Fibroblast of the aortic adventitia (primary cell): ENCODE measurements around the gene LAMP1. TPM values are rescaled to one million over a fixed set of nuclear protein-coding genes. Genes with fewer than 3 reads are reported as not detected.

ENCODE experiments used
- DNase-seq: peaks from one replicate; pipeline ENCODE4 v3.0.0-alpha.2; 2010; ENCODE audit warnings: low read depth
- H3K4me3 ChIP-seq: 2 replicates; pipeline ENCODE4 v1.5.1; 2011; ENCODE audit warnings: low read depth, mild to moderate bottlenecking, control low read depth, low read length, moderate library complexity
- total RNA-seq: library from RNA; depleted of rRNA; stranded (reverse); fragments of >200 nt; gene quantifications from 2 replicates; pipeline ENCODE4 v1.2.3, GENCODE V29; 2012; ENCODE audit warnings: low replicate concordance
- TF ChIP-seq, protein P1 (sequence below): IDR thresholded peaks from 2 replicates; pipeline ENCODE4 v1.5.1; 2011; ENCODE audit warnings: mild to moderate bottlenecking, low read length, control low read depth, inconsistent platforms; ENCODE audit not compliant: insufficient read depth

The LAMP1 gene
- total RNA-seq, 1 donor, result 161 TPM

- DNase-seq, result no peak
- no peak overlapping the region for H3K4me3 ChIP-seq
- TF ChIP-seq, protein P1, sequence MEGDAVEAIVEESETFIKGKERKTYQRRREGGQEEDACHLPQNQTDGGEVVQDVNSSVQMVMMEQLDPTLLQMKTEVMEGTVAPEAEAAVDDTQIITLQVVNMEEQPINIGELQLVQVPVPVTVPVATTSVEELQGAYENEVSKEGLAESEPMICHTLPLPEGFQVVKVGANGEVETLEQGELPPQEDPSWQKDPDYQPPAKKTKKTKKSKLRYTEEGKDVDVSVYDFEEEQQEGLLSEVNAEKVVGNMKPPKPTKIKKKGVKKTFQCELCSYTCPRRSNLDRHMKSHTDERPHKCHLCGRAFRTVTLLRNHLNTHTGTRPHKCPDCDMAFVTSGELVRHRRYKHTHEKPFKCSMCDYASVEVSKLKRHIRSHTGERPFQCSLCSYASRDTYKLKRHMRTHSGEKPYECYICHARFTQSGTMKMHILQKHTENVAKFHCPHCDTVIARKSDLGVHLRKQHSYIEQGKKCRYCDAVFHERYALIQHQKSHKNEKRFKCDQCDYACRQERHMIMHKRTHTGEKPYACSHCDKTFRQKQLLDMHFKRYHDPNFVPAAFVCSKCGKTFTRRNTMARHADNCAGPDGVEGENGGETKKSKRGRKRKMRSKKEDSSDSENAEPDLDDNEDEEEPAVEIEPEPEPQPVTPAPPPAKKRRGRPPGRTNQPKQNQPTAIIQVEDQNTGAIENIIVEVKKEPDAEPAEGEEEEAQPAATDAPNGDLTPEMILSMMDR, result no peak
These were observed 35.6 kb downstream of the LAMP1 start for GRCh38 chr13:113332615-113333014.

GRCh38 chr13:113333076-113333475 lies 36.0 kb downstream of the LAMP1 start:
- TF ChIP-seq, protein P1, result no peak
- DNase-seq, result no peak
- H3K4me3 ChIP-seq, result no peak overlapping the region

GRCh38 chr13:113337556-113337955 lies 40.5 kb downstream of the LAMP1 start:
- TF ChIP-seq, protein P1, result no peak
- no peak for DNase-seq
- H3K4me3 ChIP-seq, result no peak overlapping the region

GRCh38 chr13:113337976-113338375 lies 40.9 kb downstream of the LAMP1 start:
- TF ChIP-seq, protein P1, result no peak
- no peak for DNase-seq
- no peak overlapping the region for H3K4me3 ChIP-seq

DNA sequence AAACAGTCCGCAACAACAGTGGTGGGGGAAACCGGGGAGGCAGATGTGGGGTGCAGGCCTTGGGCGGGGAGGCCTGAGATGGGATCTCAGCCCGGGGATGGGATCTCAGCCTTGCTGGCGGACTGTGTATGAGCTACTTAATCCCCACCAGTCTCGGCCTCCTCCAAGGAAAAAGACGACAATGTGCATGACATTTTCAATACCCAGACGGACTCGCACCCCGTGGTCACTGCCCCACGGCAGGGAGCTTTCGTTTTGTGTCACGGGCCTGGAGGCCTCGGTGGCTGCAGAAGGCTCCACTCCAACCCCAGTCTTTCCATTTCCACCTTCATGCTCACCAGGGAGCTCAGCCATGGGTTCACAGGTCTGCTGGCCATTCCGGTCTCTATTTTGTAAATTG lies 41.4 kb downstream of the LAMP1 start:
- no peak overlapping the region for H3K4me3 ChIP-seq
- TF ChIP-seq, protein P1, result no peak
- no peak for DNase-seq

DNA sequence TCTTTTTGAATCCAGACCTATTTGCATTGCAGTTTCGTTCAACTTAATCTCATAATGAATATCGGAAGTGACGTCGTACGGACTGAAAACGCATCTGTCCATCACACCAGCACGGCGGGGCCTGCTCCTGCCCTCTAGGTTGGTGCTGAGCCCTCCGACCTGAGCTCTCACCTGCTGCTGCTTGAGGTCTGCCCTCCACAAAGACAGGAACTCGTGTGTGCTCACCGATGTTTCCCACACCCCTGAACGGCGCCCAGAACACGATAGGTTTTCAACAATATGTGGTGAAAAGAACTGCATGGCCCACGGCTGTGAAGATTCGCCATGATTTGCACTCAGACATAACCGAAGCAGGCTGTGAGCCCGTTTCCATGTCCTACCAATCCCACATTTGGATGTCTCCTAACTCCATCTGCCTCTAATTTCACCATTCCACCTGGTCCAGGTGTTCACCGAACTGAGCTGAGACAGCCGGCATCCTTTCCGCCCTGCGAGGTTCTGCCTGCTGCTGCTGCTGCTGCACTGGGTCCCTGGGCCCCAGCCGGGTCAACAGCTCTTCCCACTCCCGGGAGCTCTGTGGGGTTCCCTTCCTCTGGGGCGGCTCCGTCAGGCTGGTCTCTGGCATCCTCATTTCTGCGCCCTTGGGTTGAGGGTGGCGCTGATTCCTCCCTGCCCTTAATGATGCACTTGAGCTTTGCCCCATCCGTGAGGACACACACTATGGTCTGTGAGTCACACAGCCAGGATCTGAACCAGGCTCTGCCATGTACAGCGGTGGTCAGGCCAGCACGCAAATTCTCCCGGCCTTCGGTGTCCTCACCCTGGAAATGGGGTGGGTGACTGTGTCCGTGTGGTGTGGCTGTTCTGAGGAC lies 46.0 kb downstream of the LAMP1 start:
- DNase-seq, result no peak
- H3K4me3 ChIP-seq, result no peak overlapping the region
- TF ChIP-seq, protein P1, result no peak

DNA sequence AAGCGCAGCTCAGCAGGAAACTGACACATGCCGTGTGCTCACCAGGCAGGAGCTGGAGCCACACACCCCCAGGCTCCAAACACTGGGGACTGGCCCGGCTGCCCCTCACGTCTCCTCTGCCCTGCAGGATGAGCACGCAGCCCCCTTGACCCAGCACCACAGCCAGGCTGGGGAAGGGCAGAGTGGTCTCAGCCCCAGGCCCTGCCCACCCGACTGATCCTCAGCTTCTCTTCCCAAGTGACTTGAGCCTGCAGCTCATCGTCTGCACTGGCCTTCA lies 46.6 kb downstream of the LAMP1 start:
- no peak for DNase-seq
- TF ChIP-seq, protein P1, result no peak
- H3K4me3 ChIP-seq, result no peak overlapping the region
